ENCODE results near the gene CHST8.

CHST8 gene

GRCh38 chr19:33641956-33642498 lies 20.3 kb downstream of the CHST8 start:
- peaks cover 5% of the 10 kb centered on the region; the same call in 1 of the 2 replicates for H3K4me1 ChIP-seq
- H3K4me3 ChIP-seq (ENCODE audit: low read depth, low read length), result no peak overlapping the region
- TF ChIP-seq CTCF (IDR thresholded peaks at IDR 0.05; ENCODE audit: low read depth, low read length), result no peak
- no peaks in the 10 kb centered on the region for H3K36me3 ChIP-seq
- H3K27me3 ChIP-seq, result no peaks in the 10 kb centered on the region
- no peaks in the 10 kb centered on the region for H3K9me3 ChIP-seq
- no peak for DNase-seq

- Histone ChIP-seq H3K4me3 (ENCODE audit: low read depth, low read length) (no peak overlapping the region), H3K4me1 (no peaks in the 10 kb centered on the region), H3K36me3 (no peaks in the 10 kb centered on the region), H3K27me3 (no peaks in the 10 kb centered on the region), H3K9me3 (no peaks in the 10 kb centered on the region)
- no peak for TF ChIP-seq CTCF (IDR thresholded peaks at IDR 0.05; ENCODE audit: low read depth, low read length)
- DNase-seq, result no peak
These were observed 22.6 kb downstream of the CHST8 start for GRCh38 chr19:33644284-33644836.

- no peak for DNase-seq
- no peaks in the 10 kb centered on the region for H3K27me3 ChIP-seq
- H3K36me3 ChIP-seq, result no peaks in the 10 kb centered on the region
- no peaks in the 10 kb centered on the region for H3K4me1 ChIP-seq
- TF ChIP-seq CTCF (IDR thresholded peaks at IDR 0.05; ENCODE audit: low read depth, low read length), result no peak
- no peaks in the 10 kb centered on the region for H3K9me3 ChIP-seq
- no peak overlapping the region for H3K4me3 ChIP-seq (ENCODE audit: low read depth, low read length)
These were observed 24.6 kb downstream of the CHST8 start for GRCh38 chr19:33646306-33646705.

- H3K4me1 ChIP-seq, result no peaks in the 10 kb centered on the region
- no peak for DNase-seq
- H3K9me3 ChIP-seq, result no peaks in the 10 kb centered on the region
- H3K36me3 ChIP-seq, result no peaks in the 10 kb centered on the region
- H3K4me3 ChIP-seq (ENCODE audit: low read depth, low read length), result no peak overlapping the region
- TF ChIP-seq CTCF (IDR thresholded peaks at IDR 0.05; ENCODE audit: low read depth, low read length), result no peak
- H3K27me3 ChIP-seq, result no peaks in the 10 kb centered on the region
These were observed 25.4 kb downstream of the CHST8 start for GRCh38 chr19:33647146-33647545.

- DNase-seq, result no peak
- H3K36me3 ChIP-seq, result no peaks in the 10 kb centered on the region
- H3K27me3 ChIP-seq, result no peaks in the 10 kb centered on the region
- TF ChIP-seq CTCF (IDR thresholded peaks at IDR 0.05; ENCODE audit: low read depth, low read length), result no peak
- H3K4me3 ChIP-seq (ENCODE audit: low read depth, low read length), result no peak overlapping the region
- H3K4me1 ChIP-seq, result no peaks in the 10 kb centered on the region
- no peaks in the 10 kb centered on the region for H3K9me3 ChIP-seq
These were observed 28.0 kb downstream of the CHST8 start for GRCh38 chr19:33649627-33650305.

- no peak for DNase-seq
- TF ChIP-seq CTCF (IDR thresholded peaks at IDR 0.05; ENCODE audit: low read depth, low read length), result no peak
These were observed 31.9 kb downstream of the CHST8 start for GRCh38 chr19:33653684-33654083.

More at GRCh38 chr19:33653684-33654083, 31.9 kb downstream of the CHST8 start:
- no peaks in the 10 kb centered on the region for H3K4me1 ChIP-seq
- no peaks in the 10 kb centered on the region for H3K27me3 ChIP-seq
- H3K4me3 ChIP-seq (ENCODE audit: low read depth, low read length), result no peak overlapping the region
- no peaks in the 10 kb centered on the region for H3K36me3 ChIP-seq
- H3K9me3 ChIP-seq, result no peaks in the 10 kb centered on the region
